RWPE1 (cell line): Measurements from ENCODE around the gene CTBP2.

ENCODE experiments used
- CTCF ChIA-PET: fragments of 350-600 bp; sonication (Branson Sonifier 250); formaldehyde crosslinking; extraction: SDS; loops from one replicate; lab custom pipeline; 2021; lab: Yijun Ruan, JAX
- POLR2A ChIA-PET: fragments of 400-600 bp; formaldehyde crosslinking; extraction: SDS; loops from one replicate; lab custom pipeline; 2020; ENCODE audit warnings: antibody characterized with exemption; ENCODE audit not compliant: low non-redundant PET; lab: Yijun Ruan, JAX
- DNase-seq: peaks from one replicate; pipeline ENCODE4 v3.0.0; 2012; ENCODE audit warnings: low spot score
- H3K27ac ChIP-seq: fragments of 450-650 bp; 2 replicates; pipeline ENCODE4 v1.5.1; 2017
- TF ChIP-seq, protein P1 (sequence below): fragments of 450-650 bp; conservative IDR thresholded peaks from 2 replicates; pipeline ENCODE4 v1.5.1; 2017; ENCODE audit warnings: low read depth, mild to moderate bottlenecking

The CTBP2 gene

DNA sequence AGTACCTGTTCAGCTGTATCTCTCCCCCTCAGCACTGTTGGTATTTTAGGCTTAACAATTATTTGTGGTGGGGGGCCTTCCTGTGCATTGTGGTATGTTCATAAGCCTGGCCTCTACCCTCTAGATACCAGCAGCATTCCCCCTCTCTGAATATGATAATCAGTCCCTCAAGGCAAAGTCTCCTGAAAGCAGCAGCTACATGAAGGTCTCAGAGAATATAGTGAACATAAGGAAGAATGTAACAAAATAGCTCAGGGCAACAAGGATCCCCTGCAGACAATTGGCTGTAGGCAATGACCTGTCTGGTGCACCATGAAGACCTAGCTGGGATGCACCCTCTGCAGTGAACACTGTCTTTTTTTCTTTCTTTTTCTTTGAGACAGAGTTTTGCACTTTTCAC lies 86.4 kb downstream of the CTBP2 start:
- TF ChIP-seq, protein P1, sequence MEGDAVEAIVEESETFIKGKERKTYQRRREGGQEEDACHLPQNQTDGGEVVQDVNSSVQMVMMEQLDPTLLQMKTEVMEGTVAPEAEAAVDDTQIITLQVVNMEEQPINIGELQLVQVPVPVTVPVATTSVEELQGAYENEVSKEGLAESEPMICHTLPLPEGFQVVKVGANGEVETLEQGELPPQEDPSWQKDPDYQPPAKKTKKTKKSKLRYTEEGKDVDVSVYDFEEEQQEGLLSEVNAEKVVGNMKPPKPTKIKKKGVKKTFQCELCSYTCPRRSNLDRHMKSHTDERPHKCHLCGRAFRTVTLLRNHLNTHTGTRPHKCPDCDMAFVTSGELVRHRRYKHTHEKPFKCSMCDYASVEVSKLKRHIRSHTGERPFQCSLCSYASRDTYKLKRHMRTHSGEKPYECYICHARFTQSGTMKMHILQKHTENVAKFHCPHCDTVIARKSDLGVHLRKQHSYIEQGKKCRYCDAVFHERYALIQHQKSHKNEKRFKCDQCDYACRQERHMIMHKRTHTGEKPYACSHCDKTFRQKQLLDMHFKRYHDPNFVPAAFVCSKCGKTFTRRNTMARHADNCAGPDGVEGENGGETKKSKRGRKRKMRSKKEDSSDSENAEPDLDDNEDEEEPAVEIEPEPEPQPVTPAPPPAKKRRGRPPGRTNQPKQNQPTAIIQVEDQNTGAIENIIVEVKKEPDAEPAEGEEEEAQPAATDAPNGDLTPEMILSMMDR: no peak
- POLR2A ChIA-PET: no interaction called here
- H3K27ac ChIP-seq: no peak overlapping the region
- CTCF ChIA-PET: no interaction called here
- DNase-seq: no peak

DNA sequence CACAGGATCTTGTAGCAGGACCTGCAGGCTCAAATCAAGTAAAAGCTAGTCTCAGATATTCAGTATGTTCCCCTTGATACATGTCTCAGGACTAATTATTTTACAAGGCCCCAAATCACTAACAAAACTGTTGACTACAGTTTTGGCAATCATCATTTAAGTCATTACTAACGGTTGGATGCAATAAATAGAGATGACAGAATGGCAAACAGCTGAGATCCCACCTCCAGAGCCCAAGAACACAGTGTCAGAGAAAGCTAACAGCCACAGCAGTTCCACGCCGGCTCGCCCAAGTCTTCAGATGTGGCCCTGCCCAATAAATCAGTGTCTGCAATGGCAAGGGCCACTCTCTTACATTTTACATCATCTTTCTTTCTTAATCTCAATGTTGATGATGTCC lies 87.6 kb downstream of the CTBP2 start:
- CTCF ChIA-PET: interaction anchor here (0.5 to 0.6 kb wide), 2 partner anchors 89 to 523 kb away, joined by 4 to 8 read pairs; no protein-coding TSS in a partner anchor
- DNase-seq: no peak

DNA sequence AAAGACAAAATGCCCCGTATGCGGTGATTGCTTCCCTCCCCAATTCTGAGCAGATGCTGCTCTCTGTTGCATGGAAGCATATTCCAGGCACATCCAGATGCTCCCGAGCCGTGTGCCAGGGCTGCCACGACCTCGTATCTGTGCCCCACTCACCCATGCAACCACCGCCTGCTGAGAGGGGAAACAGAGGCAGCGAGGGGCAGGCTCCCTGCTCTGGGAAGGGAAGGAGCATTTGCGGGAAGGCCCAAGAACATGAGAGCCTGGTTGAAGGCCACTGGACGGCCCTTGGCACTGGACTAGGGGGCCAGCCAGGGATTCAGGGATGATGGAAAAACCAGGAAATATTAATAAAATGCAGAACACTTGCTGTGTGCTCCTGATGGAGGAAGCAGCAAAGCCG lies 89.4 kb downstream of the CTBP2 start:
- TF ChIP-seq, protein P1: no peak
- ChIA-PET CTCF (no interaction called here), POLR2A (no interaction called here)
- no peak overlapping the region for H3K27ac ChIP-seq
- no peak for DNase-seq

More for the DNA sequence above, 87.6 kb downstream of the CTBP2 start:
- POLR2A ChIA-PET: no interaction called here
- TF ChIP-seq, protein P1: no peak
- H3K27ac ChIP-seq: no peak overlapping the region

DNA sequence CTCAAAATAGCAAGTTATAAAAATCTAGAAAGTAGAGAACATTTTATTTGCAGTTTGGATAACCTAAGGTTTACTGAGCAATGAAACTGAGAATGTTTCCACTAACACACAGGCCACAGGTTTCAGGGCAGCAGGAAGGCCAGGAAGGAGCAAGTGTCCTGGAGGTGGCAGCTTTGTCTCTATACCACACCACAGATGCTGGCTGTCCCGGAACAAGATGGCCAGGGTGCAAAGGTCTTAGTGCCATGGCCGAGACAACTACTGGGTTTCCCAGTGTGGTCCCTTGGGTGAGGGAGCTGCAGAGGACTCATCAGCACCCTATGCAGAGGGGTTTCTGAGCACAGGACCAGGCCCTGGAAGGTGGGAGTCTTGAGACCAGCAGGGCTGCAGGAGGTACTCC lies 92.0 kb downstream of the CTBP2 start:
- POLR2A ChIA-PET: no interaction called here
- TF ChIP-seq, protein P1: no peak
- peak overlapping the region; percentile 46 for H3K27ac ChIP-seq
- no peak for DNase-seq
- CTCF ChIA-PET: interaction anchor here (0.9 kb wide), 1 partner anchor 20 kb away, joined by 3 read pairs; no protein-coding TSS in a partner anchor

DNA sequence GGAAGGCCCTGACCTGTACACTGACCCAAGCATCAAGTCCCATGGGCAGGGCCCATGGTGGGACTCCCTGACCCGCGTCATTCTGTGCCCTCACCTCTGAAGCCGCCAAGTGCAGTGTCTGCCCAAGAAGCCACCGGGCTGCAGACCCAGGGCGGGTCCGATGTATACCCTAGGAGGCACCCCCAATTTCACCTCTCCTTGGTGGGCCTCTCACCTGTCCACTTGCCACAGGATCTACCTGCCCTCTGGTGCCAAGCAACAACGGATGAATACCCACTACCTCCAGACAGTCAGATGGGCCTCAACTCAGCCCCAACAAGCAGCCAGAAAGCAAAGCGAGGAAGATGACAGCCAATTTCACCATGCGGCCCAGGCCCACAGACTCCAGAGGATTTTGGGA lies 92.6 kb downstream of the CTBP2 start:
- TF ChIP-seq, protein P1: no peak
- ChIA-PET POLR2A (no interaction called here), CTCF (no interaction called here)
- DNase-seq: no peak
- H3K27ac ChIP-seq: peak overlapping the region; percentile 29

DNA sequence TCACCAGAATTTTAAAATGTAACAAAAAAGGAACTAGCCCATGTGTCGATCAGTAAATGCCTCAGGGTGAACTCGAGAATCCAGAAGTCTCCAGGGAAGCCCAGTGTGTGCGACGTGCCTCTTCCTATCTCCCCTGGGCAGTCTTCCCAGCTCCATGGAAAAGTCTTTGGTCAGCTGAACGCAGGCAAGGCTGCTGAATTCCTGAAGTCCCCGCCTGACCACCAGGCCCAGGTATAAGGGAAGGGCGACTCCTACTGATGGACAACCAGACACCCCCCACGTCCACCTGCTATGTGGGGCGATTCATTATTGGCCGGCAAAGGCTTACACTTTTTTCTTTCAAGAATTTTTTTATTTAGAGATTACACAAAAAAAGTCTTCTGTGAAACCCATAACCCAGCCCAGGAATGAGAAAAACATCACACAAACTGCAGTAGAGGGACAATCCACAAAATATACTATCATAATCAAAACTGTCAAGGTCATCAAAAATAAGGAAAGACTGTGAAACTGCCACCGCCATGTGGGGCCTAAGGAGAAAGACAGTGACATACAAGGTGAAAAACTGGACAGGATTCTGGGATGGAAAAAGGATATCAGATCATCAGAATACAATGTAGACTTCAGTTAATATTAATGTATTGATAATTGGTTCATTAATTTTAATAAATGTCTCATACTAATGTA lies 93.5 kb downstream of the CTBP2 start:
- no peak for DNase-seq
- POLR2A ChIA-PET: no interaction called here
- CTCF ChIA-PET: interaction anchor here (0.6 to 2.2 kb wide), 2 partner anchors 12 to 54 kb away, joined by 6 to 8 read pairs; no protein-coding TSS in a partner anchor
- peak overlapping the region; percentile 92 for H3K27ac ChIP-seq
- TF ChIP-seq, protein P1: no peak
